Gastrocnemius medialis (tissue), 4 donors: ENCODE measurements around the gene CFAP97D2. TPM values are rescaled to one million over a fixed set of nuclear protein-coding genes. Genes with fewer than 3 reads are reported as not detected.

Source experiments
- ATAC-seq, 2 donors: fragments of 150-250 bp; one replicate each; pipeline ENCODE4 v1.9.1; 2016
- DNase-seq, 2 donors: peaks; one replicate each; pipeline ENCODE4 v3.0.0-alpha.2; 2019
- H3K27ac ChIP-seq, 4 donors: fragments of 200-600 bp; sonication (generic); 1 replicate in 1 of 4; 2 replicates in 3 of 4; pipeline ENCODE4 v1.5.1; 2016 to 2018; ENCODE audit warnings: mild to moderate bottlenecking in 2 of 4, moderate library complexity in 1 of 4
- H3K27me3 ChIP-seq, 3 donors: fragments of 200-600 bp; sonication (generic) in 2 of 3; 1 replicate in 1 of 3; 2 replicates in 2 of 3; pipeline versions ENCODE4 v1.5.1 to v1.6.0; 2016 to 2019; ENCODE audit warnings: mild to moderate bottlenecking in 1 of 3, moderate library complexity in 1 of 3
- H3K36me3 ChIP-seq, 2 donors: fragments of 200-600 bp; sonication (generic) in 1 of 2; one replicate each; pipeline ENCODE4 v1.5.1; 2017 to 2018
- H3K4me1 ChIP-seq, 2 donors: fragments of 200-600 bp; sonication (generic) in 1 of 2; one replicate each; pipeline ENCODE4 v1.5.1; 2016 to 2017; ENCODE audit warnings: mild to moderate bottlenecking in 2 of 2
- H3K4me3 ChIP-seq, 4 donors: fragments of 200-600 bp; sonication (generic) in 3 of 4; 1 replicate in 1 of 4; 2 replicates in 3 of 4; pipeline ENCODE4 v1.5.1; 2016 to 2019; ENCODE audit warnings: mild to moderate bottlenecking in 2 of 4
- H3K9me3 ChIP-seq, 3 donors: fragments of 200-600 bp; sonication (generic) in 2 of 3; 1 replicate in 1 of 3; 2 replicates in 2 of 3; pipeline ENCODE4 v1.5.1; 2016 to 2019
- CTCF ChIP-seq, 5 experiments: fragments of 450-650 bp in 3 of 5; fragments of 200-600 bp in 2 of 5; sonication (generic) in 2 of 5; IDR thresholded peaks in 4 of 5; conservative IDR thresholded peaks in 1 of 5; 1 replicate in 4 of 5; 2 replicates in 1 of 5; pipeline ENCODE4 v1.5.1; 2016 to 2019; ENCODE audit warnings: antibody characterized with exemption in 5 of 5, mild to moderate bottlenecking in 3 of 5, moderate library complexity in 3 of 5
- POLR2A ChIP-seq, 2 donors: fragments of 450-650 bp; IDR thresholded peaks; one replicate each; pipeline ENCODE4 v1.6.1; 2017; ENCODE audit warnings: antibody characterized with exemption in 2 of 2, mild to moderate bottlenecking in 2 of 2, moderate library complexity in 2 of 2
- in situ Hi-C, 4 donors: fragments of 200-750 bp; cut with MboI; loops; one replicate each; pipeline versions ENCODE4 v1.15.0 to v1.8.0; 2017; ENCODE audit warnings: low sequenced_read_pairs in 4 of 4
- intact Hi-C: fragments of 100-400 bp; cut with DNase I; formaldehyde crosslinking; loops from one replicate; pipeline ENCODE4 v1.15.1; 2023; ENCODE audit warnings: low total_unique reads
- total RNA-seq, 4 donors: library from RNA; depleted of rRNA; stranded (reverse); fragments of >200 nt; gene quantifications; one replicate each; pipeline versions ENCODE4 v1.1.0 to v1.2.3, GENCODE V29; 2016

CFAP97D2 gene
- total RNA-seq, 4 donors from 2014 or later = not detected

- no peak for DNase-seq
- no peak overlapping the region for H3K4me3 ChIP-seq
- no peak for ATAC-seq
- no peaks in the 10 kb centered on the region for H3K27me3 ChIP-seq
- H3K27ac ChIP-seq = no peak overlapping the region
- in situ Hi-C loops (no loop called here), intact Hi-C loops (no loop called here)
- H3K9me3 ChIP-seq = no peaks in the 10 kb centered on the region
- no peak for TF ChIP-seq POLR2A (IDR thresholded peaks at IDR 0.05)
- TF ChIP-seq CTCF (IDR thresholded peaks at IDR 0.05 in 4 of 5, conservative IDR thresholded peaks at IDR 0.05 in 1 of 5) = no peak
- H3K36me3 ChIP-seq = peaks cover 0 to 82% of the 10 kb centered on the region in 2 donors
- H3K4me1 ChIP-seq = peaks cover 6 to 10% of the 10 kb centered on the region in 2 donors
Measured at GRCh38 chr13:114256547-114256946, 77.5 kb downstream of the CFAP97D2 start.

- TF ChIP-seq CTCF (IDR thresholded peaks at IDR 0.05 in 4 of 5, conservative IDR thresholded peaks at IDR 0.05 in 1 of 5) (no peak), POLR2A (IDR thresholded peaks at IDR 0.05) (no peak)
- no peak overlapping the region for H3K27ac ChIP-seq
- H3K4me1 ChIP-seq = peaks cover 6 to 10% of the 10 kb centered on the region in 2 donors
- ATAC-seq (no peak), DNase-seq (no peak)
- H3K9me3 ChIP-seq = no peaks in the 10 kb centered on the region
- in situ Hi-C loops (no loop called here), intact Hi-C loops (no loop called here)
- H3K36me3 ChIP-seq = peaks cover 0 to 77% of the 10 kb centered on the region in 2 donors
- H3K4me3 ChIP-seq = no peak overlapping the region
- H3K27me3 ChIP-seq = no peaks in the 10 kb centered on the region
Measured at GRCh38 chr13:114257014-114257413, 78.0 kb downstream of the CFAP97D2 start.

GRCh38 chr13:114258589-114258988, 79.5 kb downstream of the CFAP97D2 start:
- DNase-seq (no peak), ATAC-seq (no peak)
- Histone ChIP-seq H3K36me3 (peaks cover 0 to 77% of the 10 kb centered on the region in 2 donors), H3K9me3 (no peaks in the 10 kb centered on the region), H3K27ac (no peak overlapping the region), H3K27me3 (no peaks in the 10 kb centered on the region), H3K4me1 (peaks cover 6 to 10% of the 10 kb centered on the region in 2 donors), H3K4me3 (no peak overlapping the region)
- no peak for TF ChIP-seq POLR2A (IDR thresholded peaks at IDR 0.05)
- no peak for TF ChIP-seq CTCF (IDR thresholded peaks at IDR 0.05 in 4 of 5, conservative IDR thresholded peaks at IDR 0.05 in 1 of 5)
- in situ Hi-C loops = no loop called here
- intact Hi-C loops = no loop called here

GRCh38 chr13:114259374-114259773, 80.3 kb downstream of the CFAP97D2 start:
- Histone ChIP-seq H3K9me3 (no peaks in the 10 kb centered on the region), H3K36me3 (peaks cover 0 to 80% of the 10 kb centered on the region in 2 donors), H3K4me1 (peaks cover 6 to 10% of the 10 kb centered on the region in 2 donors), H3K4me3 (no peak overlapping the region), H3K27me3 (no peaks in the 10 kb centered on the region), H3K27ac (peak overlapping the region in 2 of 4 donors; percentile 42 to 55)
- DNase-seq (no peak), ATAC-seq (no peak)
- no peak for TF ChIP-seq CTCF (IDR thresholded peaks at IDR 0.05 in 4 of 5, conservative IDR thresholded peaks at IDR 0.05 in 1 of 5)
- TF ChIP-seq POLR2A (IDR thresholded peaks at IDR 0.05) = no peak
- intact Hi-C loops (no loop called here), in situ Hi-C loops (no loop called here)

- DNase-seq (no peak), ATAC-seq (peak; percentile 42 to 56)
- intact Hi-C loops = no loop called here
- Histone ChIP-seq H3K27ac (peak overlapping the region in 1 of 4 donors; percentile 42), H3K9me3 (no peaks in the 10 kb centered on the region), H3K4me3 (no peak overlapping the region), H3K36me3 (peaks cover 0 to 80% of the 10 kb centered on the region in 2 donors), H3K4me1 (peaks cover 6 to 10% of the 10 kb centered on the region in 2 donors), H3K27me3 (no peaks in the 10 kb centered on the region)
- in situ Hi-C loops = no loop called here
- no peak for TF ChIP-seq POLR2A (IDR thresholded peaks at IDR 0.05)
- TF ChIP-seq CTCF (IDR thresholded peaks at IDR 0.05 in 4 of 5, conservative IDR thresholded peaks at IDR 0.05 in 1 of 5) = no peak
Measured at GRCh38 chr13:114259974-114260373, 80.9 kb downstream of the CFAP97D2 start.
